ENCODE data around the gene CALR3. TPM values are rescaled to one million over a fixed set of nuclear protein-coding genes. Genes with fewer than 3 reads are reported as not detected.

Gene CALR3
- total and polyA plus RNA-seq, 10 of the 15 experiments (the other 5 are each of a cell fraction or from before 2014, with no cell fraction given) = 0.05 to 0.45 (median 0.12) TPM; not detected in 2

- Histone ChIP-seq H3K27ac (ENCODE audit: control insufficient read depth, insufficient read depth) (no peak overlapping the region), H3K4me3 (no peak overlapping the region), H3K4me2 (ENCODE audit: control insufficient read depth, insufficient read depth) (no peak overlapping the region), H3K79me2 (ENCODE audit: control insufficient read depth, insufficient read depth, low read length) (peaks cover 30% of the 10 kb centered on the region), H4K20me1 (ENCODE audit: control insufficient read depth, insufficient read depth) (no peaks in the 10 kb centered on the region), H3K27me3 (replicated peaks in 1 of 2; ENCODE audit: control insufficient read depth in 2 of 2, insufficient read depth in 2 of 2, low read length in 1 of 2) (no peaks in the 10 kb centered on the region), H3K9me3 (replicated peaks; ENCODE audit: control insufficient read depth, insufficient read depth, low read length) (no peaks in the 10 kb centered on the region; the same call in 2 of the 3 replicates), H3K36me3 (ENCODE audit: control insufficient read depth in 2 of 2, insufficient read depth in 2 of 2, low read length in 1 of 2) (peaks cover 11 to 52% of the 10 kb centered on the region in 2 experiments; a peak in 3 of 4 replicates), H3K4me1 (ENCODE audit: control insufficient read depth, insufficient read depth, low read length) (0 out of 2 replicates have a peak, but pooled peaks cover 5% of the 10 kb centered on the region), H2AFZ (ENCODE audit: control insufficient read depth, low read depth, low read length) (no peak overlapping the region), H3K9ac (ENCODE audit: control insufficient read depth, insufficient read depth, low read length) (no peak overlapping the region)
- ChIA-PET RAD21 (ENCODE audit: unreplicated experiment) (no interaction called here), POLR2A (no interaction called here), CTCF (no interaction called here), SMC1A (ENCODE audit: uncharacterized antibody, unreplicated experiment) (no interaction called here)
- WGBS (ENCODE audit: insufficient coverage, insufficient replicate concordance, low lambda C conversion rate, missing lambda C conversion rate) = 96% methylated on average over 10 of the region's 18 CpGs
- ATAC-seq (no peak), DNase-seq (ENCODE audit: low read depth, low spot score) (no peak), FAIRE-seq (no peak)
- in situ Hi-C loops (cut with MboI) = no loop called here
- peak; percentile 6; the same call in 1 of the 2 replicates for TF ChIP-seq POLR2A (IDR thresholded peaks at IDR 0.05; ENCODE audit: low read depth, low read length)
- TF ChIP-seq IKZF1 (conservative IDR thresholded peaks at IDR 0.05) = no peak
- no TSS peak for BruUV-seq (replicated peaks)
- intact Hi-C loops (cut with micrococcal nuclease; ENCODE audit: unreplicated experiment) = no loop called here
Observed at GRCh38 chr19:16535381-16535780, 39.4 kb upstream of the CALR3 start.

- ChIA-PET SMC1A (ENCODE audit: uncharacterized antibody, unreplicated experiment) (interaction anchor here (1.3 kb wide), 1 partner anchor 15 kb away, joined by 5 read pairs; no protein-coding TSS in a partner anchor), CTCF (no interaction called here), RAD21 (ENCODE audit: unreplicated experiment) (interaction anchor here (0.6 kb wide), 1 partner anchor 36 kb away, joined by 3 read pairs; no protein-coding TSS in a partner anchor), POLR2A (interaction anchor here (0.5 kb wide), 1 partner anchor 24 kb away, joined by 3 read pairs; no protein-coding TSS in a partner anchor)
- 93% methylated on average over 42 of the region's 47 CpGs for WGBS (ENCODE audit: insufficient coverage, insufficient replicate concordance, low lambda C conversion rate, missing lambda C conversion rate)
- peaks cover 8% of the 10 kb centered on the region for H3K79me2 ChIP-seq (ENCODE audit: control insufficient read depth, insufficient read depth, low read length)
- H2AFZ ChIP-seq (ENCODE audit: control insufficient read depth, low read depth, low read length) = no peak overlapping the region
- H3K4me2 ChIP-seq (ENCODE audit: control insufficient read depth, insufficient read depth) = no peak overlapping the region
- no peaks in the 10 kb centered on the region for H3K9me3 ChIP-seq (replicated peaks; ENCODE audit: control insufficient read depth, insufficient read depth, low read length)
- intact Hi-C loops (cut with micrococcal nuclease; ENCODE audit: unreplicated experiment) (no loop called here), in situ Hi-C loops (cut with MboI) (no loop called here)
- H3K4me3 ChIP-seq = no peak overlapping the region
- no TSS peak for BruUV-seq (replicated peaks)
- H3K36me3 ChIP-seq (ENCODE audit: control insufficient read depth in 2 of 2, insufficient read depth in 2 of 2, low read length in 1 of 2) = peaks cover 12 to 63% of the 10 kb centered on the region in 2 experiments
- no peak for ATAC-seq
- no peak for DNase-seq (ENCODE audit: low read depth, low spot score)
- FAIRE-seq = no peak
- no peak overlapping the region for H3K27ac ChIP-seq (ENCODE audit: control insufficient read depth, insufficient read depth)
- H3K9ac ChIP-seq (ENCODE audit: control insufficient read depth, insufficient read depth, low read length) = no peak overlapping the region
- no peaks in the 10 kb centered on the region for H3K4me1 ChIP-seq (ENCODE audit: control insufficient read depth, insufficient read depth, low read length)
- H4K20me1 ChIP-seq (ENCODE audit: control insufficient read depth, insufficient read depth) = no peaks in the 10 kb centered on the region
- no peaks in the 10 kb centered on the region for H3K27me3 ChIP-seq (replicated peaks in 1 of 2; ENCODE audit: control insufficient read depth in 2 of 2, insufficient read depth in 2 of 2, low read length in 1 of 2)
- TF ChIP-seq PAX8 (IDR thresholded peaks at IDR 0.05) (no peak), ZNF24 (IDR thresholded peaks at IDR 0.05) (no peak), NR2C2 (IDR thresholded peaks at IDR 0.05; ENCODE audit: borderline replicate concordance, control insufficient read depth, insufficient read length, low read depth) (no peak), GABPA (IDR thresholded peaks at IDR 0.05; ENCODE audit: low read depth) (no peak), NFIC (IDR thresholded peaks at IDR 0.05; ENCODE audit: low read depth, low read length) (no peak), ZBTB4 (CRISPR knock-in tag; IDR thresholded peaks at IDR 0.05) (no peak), EP300 (IDR thresholded peaks at IDR 0.05; ENCODE audit: borderline replicate concordance in 1 of 2, control insufficient read depth in 1 of 2, low read depth in 2 of 2, low read length in 2 of 2) (no peak), RELA (IDR thresholded peaks at IDR 0.05; ENCODE audit: borderline replicate concordance, partially characterized antibody) (no peak)
- TF ChIP-seq, protein P1, sequence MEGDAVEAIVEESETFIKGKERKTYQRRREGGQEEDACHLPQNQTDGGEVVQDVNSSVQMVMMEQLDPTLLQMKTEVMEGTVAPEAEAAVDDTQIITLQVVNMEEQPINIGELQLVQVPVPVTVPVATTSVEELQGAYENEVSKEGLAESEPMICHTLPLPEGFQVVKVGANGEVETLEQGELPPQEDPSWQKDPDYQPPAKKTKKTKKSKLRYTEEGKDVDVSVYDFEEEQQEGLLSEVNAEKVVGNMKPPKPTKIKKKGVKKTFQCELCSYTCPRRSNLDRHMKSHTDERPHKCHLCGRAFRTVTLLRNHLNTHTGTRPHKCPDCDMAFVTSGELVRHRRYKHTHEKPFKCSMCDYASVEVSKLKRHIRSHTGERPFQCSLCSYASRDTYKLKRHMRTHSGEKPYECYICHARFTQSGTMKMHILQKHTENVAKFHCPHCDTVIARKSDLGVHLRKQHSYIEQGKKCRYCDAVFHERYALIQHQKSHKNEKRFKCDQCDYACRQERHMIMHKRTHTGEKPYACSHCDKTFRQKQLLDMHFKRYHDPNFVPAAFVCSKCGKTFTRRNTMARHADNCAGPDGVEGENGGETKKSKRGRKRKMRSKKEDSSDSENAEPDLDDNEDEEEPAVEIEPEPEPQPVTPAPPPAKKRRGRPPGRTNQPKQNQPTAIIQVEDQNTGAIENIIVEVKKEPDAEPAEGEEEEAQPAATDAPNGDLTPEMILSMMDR (IDR thresholded peaks at IDR 0.05 in 2 of 3, conservative IDR thresholded peaks at IDR 0.05 in 1 of 3; ENCODE audit: control insufficient read depth in 2 of 3, extremely low read depth in 1 of 3, insufficient read depth in 1 of 3, low read depth in 3 of 3, low read length in 3 of 3) = no peak
Observed at GRCh38 chr19:16532440-16533234, 36.7 kb upstream of the CALR3 start.

Data from GM12878 (cell line).